Subcutaneous adipose tissue (tissue), 4 donors: ENCODE data around the gene CCDC102A. TPM values are rescaled to one million over a fixed set of nuclear protein-coding genes. Genes with fewer than 3 reads are reported as not detected.

Experiments used
- total RNA-seq, 4 donors: library from RNA; depleted of rRNA; stranded (reverse); fragments of >200 nt; gene quantifications; one replicate each; pipeline ENCODE4 v1.1.0, GENCODE V29; 2016
- TF ChIP-seq, protein P1 (sequence below): fragments of 450-650 bp; IDR thresholded peaks from one replicate; pipeline ENCODE4 v1.5.1; 2016; ENCODE audit warnings: low read depth, mild to moderate bottlenecking, control low read depth, antibody characterized with exemption, moderate library complexity

The CCDC102A gene
- total RNA-seq, 4 donors from 2014 or later, result 5.5 to 7.0 (median 6.2) TPM

DNA sequence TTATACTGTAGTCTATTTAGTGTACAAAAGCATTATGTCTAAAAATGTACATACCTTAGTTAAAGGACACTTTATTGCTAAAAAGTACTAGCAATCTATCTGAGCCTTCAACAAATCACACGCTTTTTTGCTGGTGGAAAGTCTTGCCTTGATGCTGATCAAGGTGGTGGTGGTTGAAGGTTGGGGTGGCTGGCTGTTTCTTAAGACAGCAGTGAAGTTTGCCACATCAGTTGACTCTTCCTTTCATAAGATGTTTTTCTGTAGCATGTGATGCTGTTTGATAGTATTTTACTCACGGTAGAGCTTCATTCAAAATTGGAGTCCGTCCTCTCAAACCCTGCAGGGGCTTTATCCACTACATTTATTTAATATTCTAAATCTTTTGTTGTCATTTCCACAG is 14.7 kb upstream of the CCDC102A start:
- TF ChIP-seq, protein P1, sequence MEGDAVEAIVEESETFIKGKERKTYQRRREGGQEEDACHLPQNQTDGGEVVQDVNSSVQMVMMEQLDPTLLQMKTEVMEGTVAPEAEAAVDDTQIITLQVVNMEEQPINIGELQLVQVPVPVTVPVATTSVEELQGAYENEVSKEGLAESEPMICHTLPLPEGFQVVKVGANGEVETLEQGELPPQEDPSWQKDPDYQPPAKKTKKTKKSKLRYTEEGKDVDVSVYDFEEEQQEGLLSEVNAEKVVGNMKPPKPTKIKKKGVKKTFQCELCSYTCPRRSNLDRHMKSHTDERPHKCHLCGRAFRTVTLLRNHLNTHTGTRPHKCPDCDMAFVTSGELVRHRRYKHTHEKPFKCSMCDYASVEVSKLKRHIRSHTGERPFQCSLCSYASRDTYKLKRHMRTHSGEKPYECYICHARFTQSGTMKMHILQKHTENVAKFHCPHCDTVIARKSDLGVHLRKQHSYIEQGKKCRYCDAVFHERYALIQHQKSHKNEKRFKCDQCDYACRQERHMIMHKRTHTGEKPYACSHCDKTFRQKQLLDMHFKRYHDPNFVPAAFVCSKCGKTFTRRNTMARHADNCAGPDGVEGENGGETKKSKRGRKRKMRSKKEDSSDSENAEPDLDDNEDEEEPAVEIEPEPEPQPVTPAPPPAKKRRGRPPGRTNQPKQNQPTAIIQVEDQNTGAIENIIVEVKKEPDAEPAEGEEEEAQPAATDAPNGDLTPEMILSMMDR, result no peak

DNA sequence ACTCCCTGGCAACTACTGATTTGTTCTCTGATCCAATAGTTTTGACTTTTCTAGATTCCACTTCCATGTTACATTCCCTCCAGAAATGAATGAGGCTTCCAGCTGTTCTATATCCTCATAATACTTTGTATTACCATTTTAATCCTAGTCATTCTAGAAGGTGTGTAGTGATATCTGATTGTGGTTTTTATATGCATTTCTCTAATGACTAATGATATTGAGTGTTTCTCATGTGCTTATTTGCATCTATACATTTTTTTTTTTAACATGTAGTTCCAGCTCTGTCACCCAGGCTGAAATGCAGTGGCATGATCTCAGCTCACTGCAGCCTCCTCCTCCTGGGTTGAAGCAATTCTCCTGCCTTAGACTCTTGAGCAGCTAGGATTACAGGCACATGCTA is 13.4 kb upstream of the CCDC102A start:
- TF ChIP-seq, protein P1, result no peak

DNA sequence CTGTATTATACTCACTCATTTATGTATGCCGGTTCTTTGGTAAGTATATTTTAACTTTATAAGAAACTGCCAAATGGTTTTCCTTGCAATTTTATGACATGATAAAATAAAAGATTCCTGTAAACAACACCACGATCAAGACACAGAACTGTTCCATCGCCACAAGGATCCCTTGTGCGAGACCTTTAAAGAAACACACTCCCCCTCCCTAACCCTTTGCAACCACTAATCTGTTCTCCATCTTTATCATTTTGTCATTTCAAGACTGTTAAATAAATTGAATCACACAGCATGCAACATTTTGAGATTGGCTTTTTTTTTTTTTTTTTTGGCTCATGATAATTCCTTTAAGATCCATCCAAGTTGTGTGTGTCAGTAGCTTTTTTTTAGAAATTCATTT is 12.0 kb upstream of the CCDC102A start:
- TF ChIP-seq, protein P1, result no peak

DNA sequence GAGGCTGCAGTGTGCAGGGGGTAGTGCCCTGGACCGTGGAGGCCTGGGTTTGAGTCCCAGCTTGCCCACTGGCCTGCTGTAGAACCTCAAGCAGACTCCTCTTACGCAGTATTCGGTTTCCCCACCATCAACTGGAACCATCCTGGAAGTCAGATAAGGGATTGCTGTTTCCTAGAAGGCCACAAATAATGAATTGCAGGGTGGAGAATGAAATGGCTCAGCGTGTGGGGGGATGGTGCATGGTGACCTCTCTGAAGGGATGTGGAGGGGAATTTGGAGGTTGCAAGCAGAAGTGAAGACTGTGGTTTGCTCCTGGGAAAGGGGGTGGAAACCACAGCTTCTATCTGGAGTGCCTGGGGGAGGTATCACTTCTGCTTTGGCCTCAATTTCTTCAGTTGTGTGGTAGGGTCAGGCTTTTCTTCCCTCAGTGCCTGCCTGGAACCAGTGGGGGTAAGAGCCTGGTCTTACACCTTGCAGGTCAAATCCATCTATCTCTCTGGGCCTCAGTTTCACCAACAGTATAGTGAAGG is 7.8 kb upstream of the CCDC102A start:
- TF ChIP-seq, protein P1, result no peak

DNA sequence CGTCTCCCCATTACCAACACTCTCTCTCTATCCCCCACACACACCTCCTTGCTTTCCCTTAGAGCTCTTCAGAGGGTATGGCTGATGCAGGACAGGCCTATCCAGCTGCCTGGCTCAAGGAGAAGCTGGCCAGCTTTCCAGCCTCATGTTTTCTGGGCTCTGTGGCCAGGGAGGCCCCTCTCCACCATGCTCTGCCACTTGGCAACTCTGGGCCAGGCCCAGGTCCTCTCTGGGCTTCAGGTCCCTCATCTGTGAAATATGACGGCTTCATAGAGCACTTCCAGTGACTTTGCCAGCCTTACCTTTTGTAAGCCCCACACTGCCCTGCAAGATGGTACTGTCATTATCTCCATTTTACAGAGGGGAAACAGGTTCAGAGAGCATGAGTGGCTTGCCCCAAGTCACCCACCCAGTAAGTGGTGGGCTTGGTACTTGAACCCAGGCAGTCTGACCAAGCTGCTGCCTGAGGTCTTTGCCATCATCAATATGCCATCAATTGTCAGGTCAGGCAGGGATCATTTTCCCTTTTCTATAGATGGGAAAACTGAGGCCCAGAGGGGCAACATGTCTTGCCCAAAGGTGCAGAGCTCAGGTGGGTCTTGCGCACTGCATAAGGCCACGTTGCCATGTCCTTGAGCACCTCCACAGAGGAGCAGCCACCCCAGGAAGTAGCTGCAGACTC is 5.5 kb upstream of the CCDC102A start:
- TF ChIP-seq, protein P1, result no peak

DNA sequence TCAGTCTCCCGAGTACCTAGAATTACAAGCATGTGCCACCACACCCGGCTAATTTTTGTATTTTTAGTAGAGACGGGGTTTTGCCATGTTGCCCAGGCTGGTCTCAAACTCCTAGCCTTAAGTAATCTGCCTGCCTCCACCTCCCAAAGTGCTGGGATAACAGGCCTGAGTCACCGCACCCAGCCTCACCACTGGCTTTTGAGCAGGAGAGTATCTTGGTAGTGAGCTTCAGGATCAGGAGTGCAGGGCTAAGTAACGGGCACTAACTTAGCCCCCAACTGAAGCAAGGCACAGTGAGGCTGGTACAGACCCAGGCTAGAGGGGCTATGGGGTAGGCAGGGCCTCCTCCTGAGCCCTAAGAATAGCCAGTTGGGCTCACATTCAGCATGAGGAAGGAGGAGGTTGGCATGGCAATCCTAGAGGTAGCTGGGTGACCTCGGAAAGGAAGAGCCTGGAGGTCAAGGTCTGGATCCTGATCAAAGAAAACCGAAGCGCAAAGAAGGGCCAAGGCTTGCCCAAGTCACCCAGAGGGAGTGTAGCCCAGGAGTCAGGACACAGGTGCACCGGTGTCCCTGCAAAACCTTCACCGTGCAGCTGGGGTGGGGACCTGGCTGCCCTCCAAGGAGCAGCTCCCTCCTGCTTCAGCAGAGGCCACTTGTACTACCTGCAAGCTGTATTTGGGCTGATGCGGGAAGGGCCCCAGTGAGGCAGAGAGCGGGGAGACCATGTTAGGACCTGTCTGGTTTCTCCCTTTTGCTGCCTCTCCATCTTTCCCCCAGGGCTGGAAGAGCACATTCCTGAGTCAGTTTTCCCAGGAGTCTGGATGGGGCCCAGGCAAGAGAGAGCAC is 4.8 kb upstream of the CCDC102A start:
- TF ChIP-seq, protein P1, result no peak

DNA sequence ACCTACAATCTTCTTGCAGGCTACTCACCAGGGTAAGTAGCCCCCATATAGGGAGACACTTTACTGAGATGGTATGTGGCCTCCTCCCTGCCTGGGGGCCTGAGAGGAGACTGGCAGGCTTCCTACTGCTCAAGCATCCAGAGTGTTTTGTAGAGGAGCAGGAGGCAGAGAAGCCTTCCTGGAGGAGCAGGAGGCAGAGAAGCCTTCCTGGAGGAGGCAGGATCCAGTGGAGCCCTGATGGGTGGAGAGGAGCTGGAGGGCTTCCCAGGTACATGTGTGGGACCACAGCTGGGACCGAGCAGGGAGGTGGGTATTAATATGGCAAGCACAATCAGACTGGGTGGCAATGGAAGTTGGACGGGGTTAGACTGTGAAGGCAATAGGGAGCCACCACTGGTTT is 4.0 kb upstream of the CCDC102A start:
- TF ChIP-seq, protein P1, result no peak
